Smooth muscle cell (in vitro differentiated cells): ENCODE measurements around the gene HOXB9. TPM values are rescaled to one million over a fixed set of nuclear protein-coding genes. Genes with fewer than 3 reads are reported as not detected.

ENCODE experiments used
- DNase-seq: peaks from one replicate; lab custom pipeline; 2025; ENCODE audit not compliant: unreplicated experiment; lab: John Stamatoyannopoulos, UW
- H2AFZ ChIP-seq: fragments of 200-600 bp; sonication (generic); 2 replicates; pipeline ENCODE4 v1.6.0; 2016; ENCODE audit warnings: antibody characterized with exemption, low read depth, mild to moderate bottlenecking
- H3F3A ChIP-seq: fragments of 200-600 bp; sonication (generic); 2 replicates; pipeline ENCODE4 v1.6.0; 2017; ENCODE audit warnings: antibody characterized with exemption, low read depth
- H3K27ac ChIP-seq: fragments of 200-600 bp; sonication (generic); 2 replicates; pipeline ENCODE4 v1.5.1; 2016; ENCODE audit warnings: low read depth, mild to moderate bottlenecking
- H3K27me3 ChIP-seq: fragments of 200-600 bp; sonication (generic); 2 replicates; pipeline ENCODE4 v1.6.1; 2016; ENCODE audit warnings: low read depth, mild to moderate bottlenecking
- H3K36me3 ChIP-seq: fragments of 200-600 bp; sonication (generic); 2 replicates; pipeline ENCODE4 v1.5.1; 2016; ENCODE audit warnings: low read depth
- H3K4me1 ChIP-seq: fragments of 200-600 bp; sonication (generic); 2 replicates; pipeline ENCODE4 v1.5.1; 2016; ENCODE audit warnings: low read depth
- H3K4me2 ChIP-seq: fragments of 200-600 bp; sonication (generic); 2 replicates; pipeline ENCODE4 v1.6.0; 2016; ENCODE audit warnings: mild to moderate bottlenecking
- H3K4me3 ChIP-seq: fragments of 200-600 bp; sonication (generic); 2 replicates; pipeline ENCODE4 v1.5.1; 2016; ENCODE audit warnings: mild to moderate bottlenecking
- H3K79me2 ChIP-seq: fragments of 200-600 bp; sonication (generic); 2 replicates; pipeline ENCODE4 v1.6.0; 2016; ENCODE audit warnings: low read depth, mild to moderate bottlenecking
- H3K9ac ChIP-seq: fragments of 200-600 bp; sonication (generic); 2 replicates; pipeline ENCODE4 v1.6.0; 2016; ENCODE audit warnings: low read depth
- H3K9me3 ChIP-seq: fragments of 200-600 bp; sonication (generic); replicated peaks from 2 replicates; pipeline ENCODE4 v1.5.1; 2016; ENCODE audit warnings: low read depth
- H4K20me1 ChIP-seq: fragments of 200-600 bp; sonication (generic); 2 replicates; pipeline ENCODE4 v1.6.0; 2016; ENCODE audit warnings: low read depth
- WGBS: methylation state at CpG from one replicate; pipeline ENCODE4 v1.1.7; 2016; ENCODE audit warnings: low lambda C conversion rate; 5-methylcytosine and 5-hydroxymethylcytosine counted together
- polyA plus RNA-seq: library from polyadenylated mRNA; unstranded; fragments of >200 nt; fragmentation: Nextera tagmentation; extraction: Ambion mirVana; gene quantifications from 2 replicates; pipeline ENCODE4 v1.2.1, GENCODE V29; 2016
- total RNA-seq: library from RNA; depleted of rRNA; stranded (reverse); fragments of >200 nt; gene quantifications from 2 replicates; pipeline ENCODE4 v1.2.3, GENCODE V29; 2014
- TF ChIP-seq, protein P1 (sequence below): fragments of 200-600 bp; sonication (generic); IDR thresholded peaks from 2 replicates; pipeline ENCODE4 v1.5.1; 2017; ENCODE audit warnings: borderline replicate concordance, mild to moderate bottlenecking, antibody characterized with exemption; ENCODE audit not compliant: insufficient read depth, poor library complexity, severe bottlenecking

Gene HOXB9
- total and polyA plus RNA-seq, 2 experiments from 2014 or later: 13.8 to 24.3 TPM

DNA sequence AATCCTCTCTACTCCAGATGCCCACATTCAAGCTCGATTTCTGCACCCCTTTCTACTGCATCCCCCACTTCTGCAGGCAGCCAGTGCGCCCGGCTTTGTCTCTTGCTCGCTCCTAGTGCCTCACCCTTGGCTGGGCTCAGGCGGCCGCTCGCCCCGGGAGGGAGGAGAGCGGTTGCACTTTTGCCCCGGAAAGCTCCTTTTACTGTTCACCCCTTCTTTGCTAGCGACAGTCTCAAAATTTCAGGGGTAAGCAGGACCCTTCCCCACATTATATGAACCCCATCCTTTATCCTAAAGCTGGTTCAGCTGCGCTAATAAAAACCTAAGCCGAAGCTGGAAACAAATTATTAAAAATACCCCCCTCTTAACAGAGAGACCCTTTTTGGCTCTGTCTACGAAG, 33.6 kb downstream of the HOXB9 start:
- Histone ChIP-seq H3K27ac (peak overlapping the region; percentile 35), H3F3A (peaks cover 4% of the 10 kb centered on the region), H3K9me3 (no peaks in the 10 kb centered on the region), H3K4me3 (peak overlapping the region; percentile 46), H3K36me3 (no peaks in the 10 kb centered on the region), H3K4me1 (peaks cover 9% of the 10 kb centered on the region), H3K79me2 (peaks cover 71% of the 10 kb centered on the region), H2AFZ (no peak overlapping the region), H3K4me2 (peak overlapping the region; percentile 98), H4K20me1 (peaks cover 92% of the 10 kb centered on the region), H3K27me3 (peaks cover 42% of the 10 kb centered on the region), H3K9ac (no peak overlapping the region)
- WGBS: 28% methylated on average over 14 of the region's 14 CpGs
- TF ChIP-seq, protein P1, sequence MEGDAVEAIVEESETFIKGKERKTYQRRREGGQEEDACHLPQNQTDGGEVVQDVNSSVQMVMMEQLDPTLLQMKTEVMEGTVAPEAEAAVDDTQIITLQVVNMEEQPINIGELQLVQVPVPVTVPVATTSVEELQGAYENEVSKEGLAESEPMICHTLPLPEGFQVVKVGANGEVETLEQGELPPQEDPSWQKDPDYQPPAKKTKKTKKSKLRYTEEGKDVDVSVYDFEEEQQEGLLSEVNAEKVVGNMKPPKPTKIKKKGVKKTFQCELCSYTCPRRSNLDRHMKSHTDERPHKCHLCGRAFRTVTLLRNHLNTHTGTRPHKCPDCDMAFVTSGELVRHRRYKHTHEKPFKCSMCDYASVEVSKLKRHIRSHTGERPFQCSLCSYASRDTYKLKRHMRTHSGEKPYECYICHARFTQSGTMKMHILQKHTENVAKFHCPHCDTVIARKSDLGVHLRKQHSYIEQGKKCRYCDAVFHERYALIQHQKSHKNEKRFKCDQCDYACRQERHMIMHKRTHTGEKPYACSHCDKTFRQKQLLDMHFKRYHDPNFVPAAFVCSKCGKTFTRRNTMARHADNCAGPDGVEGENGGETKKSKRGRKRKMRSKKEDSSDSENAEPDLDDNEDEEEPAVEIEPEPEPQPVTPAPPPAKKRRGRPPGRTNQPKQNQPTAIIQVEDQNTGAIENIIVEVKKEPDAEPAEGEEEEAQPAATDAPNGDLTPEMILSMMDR: no peak
- no peak for DNase-seq

DNA sequence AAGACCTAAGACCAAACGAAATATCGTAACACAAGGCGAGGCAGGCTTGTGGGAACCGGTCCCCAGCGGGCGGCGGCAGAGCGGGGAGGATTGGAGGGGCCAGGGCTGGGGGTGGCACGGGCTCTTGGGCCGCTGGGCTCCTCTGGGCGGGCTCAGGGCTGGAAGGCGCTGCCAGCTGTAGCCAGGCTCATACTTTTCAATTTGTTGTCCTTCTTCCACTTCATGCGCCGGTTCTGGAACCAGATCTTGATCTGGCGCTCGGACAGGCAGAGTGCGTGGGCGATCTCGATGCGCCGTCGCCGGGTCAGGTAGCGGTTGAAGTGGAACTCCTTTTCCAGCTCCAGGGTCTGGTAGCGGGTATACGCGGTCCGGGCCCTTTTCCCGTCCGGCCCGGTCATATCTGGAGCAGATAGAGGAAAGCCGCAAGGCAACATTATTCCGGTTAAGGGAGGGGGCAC, 34.1 kb downstream of the HOXB9 start:
- DNase-seq: no peak
- TF ChIP-seq, protein P1: no peak
- Histone ChIP-seq H3K27ac (no peak overlapping the region), H3K9ac (no peak overlapping the region), H3K36me3 (no peaks in the 10 kb centered on the region), H3F3A (peaks cover 3% of the 10 kb centered on the region), H3K79me2 (peaks cover 71% of the 10 kb centered on the region), H3K4me2 (peak overlapping the region; percentile 98), H3K4me3 (peak overlapping the region; percentile 46), H2AFZ (no peak overlapping the region), H3K4me1 (peaks cover 9% of the 10 kb centered on the region), H3K27me3 (peaks cover 46% of the 10 kb centered on the region), H4K20me1 (peaks cover 92% of the 10 kb centered on the region), H3K9me3 (no peaks in the 10 kb centered on the region)
- WGBS: 51% methylated on average over 29 of the region's 33 CpGs

GRCh38 chr17:48591255-48592056, 34.7 kb downstream of the HOXB9 start:
- H3K9ac ChIP-seq: no peak overlapping the region
- H3K4me3 ChIP-seq: peak overlapping the region; percentile 46
- peak overlapping the region; percentile 98 for H3K4me2 ChIP-seq

More at GRCh38 chr17:48591255-48592056, 34.7 kb downstream of the HOXB9 start:
- no peak overlapping the region for H2AFZ ChIP-seq
- H3K79me2 ChIP-seq: peaks cover 71% of the 10 kb centered on the region
- TF ChIP-seq, protein P1: no peak
- no peak for DNase-seq
- H3K27me3 ChIP-seq: peaks cover 53% of the 10 kb centered on the region
- no peak overlapping the region for H3K27ac ChIP-seq
- H3K36me3 ChIP-seq: no peaks in the 10 kb centered on the region
- no peaks in the 10 kb centered on the region for H3F3A ChIP-seq
- WGBS: 89% methylated on average over 10 of the region's 10 CpGs
- H3K9me3 ChIP-seq: no peaks in the 10 kb centered on the region
- H4K20me1 ChIP-seq: peaks cover 92% of the 10 kb centered on the region
- H3K4me1 ChIP-seq: peaks cover 9% of the 10 kb centered on the region
